ENCODE results near the gene MAN2B2.

The MAN2B2 gene

DNA sequence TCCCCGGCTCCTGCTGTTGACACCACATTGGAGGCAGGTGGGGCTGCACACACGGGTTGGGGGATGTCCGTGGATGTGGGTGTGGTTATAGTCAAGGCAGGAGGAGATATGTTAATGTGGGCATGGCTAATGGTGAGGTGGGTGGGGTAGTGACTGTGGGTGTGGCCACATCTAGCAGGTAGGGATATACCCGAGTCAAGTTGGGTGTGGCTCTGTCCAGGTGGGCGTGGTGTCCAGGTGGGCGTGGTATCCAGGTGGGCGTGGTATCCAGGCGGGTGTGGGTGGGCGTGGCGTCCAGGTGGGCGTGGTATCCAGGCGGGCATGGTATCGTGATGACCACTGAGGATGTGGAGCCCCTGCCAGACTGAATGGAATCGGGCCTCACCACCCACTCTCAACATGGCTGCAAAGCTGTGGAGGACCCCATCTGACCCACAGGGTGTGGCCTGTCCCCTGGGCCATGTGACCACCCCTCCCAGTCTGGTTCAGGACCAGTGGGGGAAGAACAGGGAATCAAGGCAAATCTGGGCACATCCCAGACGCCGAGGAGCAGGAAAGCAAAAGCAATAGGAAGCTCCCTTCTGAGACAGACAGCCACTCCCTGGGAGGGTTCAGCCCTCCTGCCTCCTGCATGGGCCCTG, 21.0 kb downstream of the MAN2B2 start:
- DNase-seq = no peak

DNA sequence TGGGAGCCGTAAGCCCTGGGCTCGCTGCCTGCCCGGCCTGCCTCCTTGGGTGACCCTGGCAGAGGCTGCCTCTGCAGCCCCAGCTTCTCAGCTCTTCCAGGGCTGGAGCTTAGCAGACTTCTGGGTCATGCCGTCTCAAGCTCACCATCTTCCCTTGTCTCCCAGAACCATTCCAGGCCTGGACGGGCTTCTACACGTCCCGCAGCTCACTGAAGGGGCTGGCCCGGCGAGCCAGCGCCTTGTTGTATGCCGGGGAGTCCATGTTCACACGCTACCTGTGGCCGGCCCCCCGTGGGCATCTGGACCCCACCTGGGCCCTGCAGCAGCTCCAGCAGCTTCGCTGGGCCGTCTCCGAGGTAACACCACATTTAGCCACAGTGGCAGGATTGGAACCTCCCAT, 22.0 kb downstream of the MAN2B2 start:
- no peak for DNase-seq

DNA sequence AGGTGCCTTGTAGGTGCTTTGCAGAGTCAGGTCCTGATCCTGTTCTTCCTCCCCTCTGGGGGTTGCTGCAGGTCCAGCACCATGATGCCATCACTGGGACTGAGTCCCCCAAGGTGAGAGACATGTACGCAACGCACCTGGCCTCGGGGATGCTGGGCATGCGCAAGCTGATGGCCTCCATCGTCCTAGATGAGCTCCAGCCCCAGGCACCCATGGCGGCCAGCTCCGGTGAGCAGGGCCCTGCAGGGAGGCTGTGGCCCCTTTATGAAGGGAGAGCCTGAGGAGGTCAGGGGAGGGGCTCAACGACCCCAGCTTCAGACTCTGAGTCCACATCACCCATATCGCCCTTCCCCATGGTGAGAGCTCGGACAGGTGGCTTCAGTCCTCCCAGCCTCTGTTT, 23.1 kb downstream of the MAN2B2 start:
- no peak for DNase-seq

DNA sequence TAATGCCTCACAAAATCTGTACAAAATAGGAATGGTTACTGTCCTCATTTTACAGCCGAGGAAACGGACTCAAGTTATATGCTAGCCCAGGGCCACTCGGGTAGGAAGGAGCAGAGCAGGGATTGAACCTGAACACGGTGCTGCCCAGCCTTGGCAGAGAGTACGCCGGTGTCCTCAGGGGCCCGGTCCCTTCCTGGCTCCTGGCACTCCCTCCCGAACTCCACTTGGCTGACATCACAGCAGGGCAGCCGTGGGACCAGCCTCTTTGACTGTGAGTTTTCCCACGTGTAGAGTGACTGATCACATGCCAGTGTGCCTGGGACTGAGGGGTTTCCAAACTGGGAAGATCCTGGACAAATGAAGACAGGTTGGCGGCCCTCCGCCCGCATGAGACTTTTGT, 23.7 kb downstream of the MAN2B2 start:
- DNase-seq = no peak

DNA sequence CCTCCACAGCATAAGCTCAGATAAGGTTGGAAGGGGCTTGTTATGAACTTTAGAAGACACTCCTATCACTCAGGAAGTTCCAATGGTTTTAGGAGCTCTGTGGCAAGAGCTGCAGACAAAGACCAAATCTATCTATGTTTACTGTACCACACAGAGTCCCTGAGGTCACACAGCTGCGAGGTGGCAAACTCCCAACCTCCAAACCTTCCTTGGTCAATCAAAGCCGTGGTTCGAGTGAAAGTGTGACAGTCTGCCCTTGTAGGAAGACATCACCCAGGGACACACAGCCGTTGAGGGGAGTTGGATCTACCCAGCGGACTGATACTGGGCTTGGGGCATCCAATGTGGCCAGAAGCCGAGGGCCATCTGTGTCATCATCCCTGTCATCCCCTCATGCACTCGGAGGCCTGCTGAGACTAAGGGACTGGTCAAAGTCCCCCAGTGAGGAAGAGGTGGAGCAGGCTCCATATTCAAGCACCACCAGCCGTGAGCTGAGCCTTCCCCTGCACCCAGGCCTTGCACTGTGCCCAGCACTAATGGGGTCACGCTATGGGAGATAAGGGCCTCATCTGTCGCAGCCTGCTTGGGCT, 26.8 kb downstream of the MAN2B2 start:
- DNase-seq = no peak

DNA sequence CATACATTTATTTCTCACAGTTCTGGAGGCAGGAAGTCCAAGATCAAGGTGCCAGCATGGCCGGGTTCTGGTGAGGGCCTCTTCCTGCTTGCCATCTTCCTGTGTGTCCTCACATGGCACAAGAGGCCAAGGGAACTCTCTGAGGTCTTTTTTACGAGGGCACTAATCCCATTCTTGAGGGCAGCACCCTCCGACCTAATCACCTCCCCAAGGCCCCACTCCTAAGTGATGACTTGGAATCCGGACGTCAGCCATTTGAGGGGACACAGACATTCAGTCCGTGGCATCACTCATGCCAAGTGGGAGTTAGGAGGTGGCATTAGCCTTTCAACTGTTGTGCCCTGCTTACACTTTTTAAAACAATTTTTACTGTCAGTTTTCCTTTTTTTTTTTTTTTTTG, 27.3 kb downstream of the MAN2B2 start:
- no peak for DNase-seq

DNA sequence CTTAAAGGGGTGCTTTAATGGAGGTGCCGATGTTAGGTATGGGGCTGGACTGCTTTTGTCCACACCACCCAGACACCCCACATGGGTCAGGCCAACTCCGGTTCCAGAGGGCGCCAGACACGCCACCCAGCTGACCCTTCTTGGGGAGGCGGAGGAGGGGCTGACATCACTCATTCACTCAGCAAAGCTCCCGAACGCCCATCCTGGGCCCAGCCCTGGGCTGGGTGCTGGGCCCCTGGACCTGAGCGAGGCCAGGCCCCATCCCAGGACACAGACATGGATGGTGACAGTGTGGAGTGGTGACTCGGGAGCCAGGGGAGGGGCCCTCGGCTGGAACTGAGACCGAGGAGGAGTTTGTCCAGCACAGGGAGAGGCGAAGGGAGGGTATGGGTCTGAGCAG, 28.1 kb downstream of the MAN2B2 start:
- no peak for DNase-seq

DNA sequence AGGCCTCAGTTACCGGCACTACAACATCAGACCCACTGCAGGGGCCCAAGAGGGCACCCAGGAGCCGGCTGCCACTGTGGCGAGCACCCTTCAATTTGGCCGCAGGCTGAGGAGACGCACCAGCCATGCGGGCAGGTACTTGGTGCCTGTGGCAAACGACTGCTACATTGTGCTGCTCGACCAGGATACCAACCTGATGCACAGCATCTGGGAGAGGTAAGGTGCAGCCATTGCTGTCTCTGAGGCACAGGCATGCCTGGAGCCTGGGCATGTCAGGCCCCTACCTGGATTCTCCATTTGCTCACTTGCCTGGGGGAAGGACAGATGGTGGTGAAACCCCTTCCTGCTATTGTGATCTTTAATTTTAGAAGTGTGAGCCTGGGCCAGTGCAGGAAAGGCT, 30.1 kb downstream of the MAN2B2 start:
- DNase-seq = no peak

DNA sequence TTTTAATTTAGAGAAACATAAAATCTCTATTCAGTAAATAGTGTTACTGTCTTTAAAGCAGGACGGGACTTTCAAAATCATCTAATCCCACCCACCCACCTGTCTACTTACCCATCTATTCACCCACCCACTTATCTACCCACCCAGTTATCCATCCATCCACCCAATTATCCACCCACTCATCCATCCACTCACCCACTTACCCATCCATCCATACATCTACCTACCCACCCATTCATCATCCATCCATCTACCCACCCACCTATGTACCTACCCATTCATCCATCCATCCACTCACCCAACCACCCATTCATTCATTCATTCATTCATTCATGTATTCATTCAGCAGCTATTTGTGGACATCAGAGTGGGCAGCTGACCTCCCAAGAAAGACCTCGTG, 30.6 kb downstream of the MAN2B2 start:
- no peak for DNase-seq

DNA sequence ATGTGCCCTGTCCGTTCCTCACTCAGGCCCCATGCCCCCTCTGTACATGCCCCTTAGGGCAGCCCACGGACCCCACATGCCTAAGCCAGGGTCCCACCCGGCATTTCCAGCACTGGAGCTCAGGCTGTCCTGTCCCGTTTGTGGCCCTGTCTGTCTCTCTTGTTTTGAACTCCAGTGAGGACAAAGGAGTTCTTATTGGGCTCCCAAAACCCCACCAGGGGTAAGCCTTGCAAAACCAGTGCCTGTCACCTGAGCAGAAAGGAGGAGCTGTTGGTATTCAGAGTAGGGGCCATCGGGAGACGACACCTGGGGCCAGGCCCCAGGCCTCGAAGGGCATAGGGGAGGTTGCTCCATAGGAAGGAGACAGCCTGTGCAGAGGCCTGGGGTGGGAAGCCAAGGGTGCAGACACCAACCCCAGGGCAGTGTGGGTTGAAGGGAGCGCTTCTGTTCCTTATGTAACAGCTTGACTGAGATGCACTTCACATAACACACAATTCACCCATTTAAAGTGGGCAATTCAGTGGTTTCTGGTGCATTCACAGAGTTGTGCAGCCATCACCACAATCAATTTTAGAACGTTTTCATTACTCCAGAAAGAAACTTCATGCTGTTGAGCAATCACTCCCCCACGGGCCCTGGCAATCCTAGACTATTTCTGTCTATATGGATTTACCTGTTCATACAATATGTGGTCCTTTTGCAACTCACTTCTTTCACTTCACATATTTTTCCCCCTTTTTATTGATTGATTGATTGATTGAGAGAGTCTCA, 31.7 kb downstream of the MAN2B2 start:
- no peak for DNase-seq

DNA sequence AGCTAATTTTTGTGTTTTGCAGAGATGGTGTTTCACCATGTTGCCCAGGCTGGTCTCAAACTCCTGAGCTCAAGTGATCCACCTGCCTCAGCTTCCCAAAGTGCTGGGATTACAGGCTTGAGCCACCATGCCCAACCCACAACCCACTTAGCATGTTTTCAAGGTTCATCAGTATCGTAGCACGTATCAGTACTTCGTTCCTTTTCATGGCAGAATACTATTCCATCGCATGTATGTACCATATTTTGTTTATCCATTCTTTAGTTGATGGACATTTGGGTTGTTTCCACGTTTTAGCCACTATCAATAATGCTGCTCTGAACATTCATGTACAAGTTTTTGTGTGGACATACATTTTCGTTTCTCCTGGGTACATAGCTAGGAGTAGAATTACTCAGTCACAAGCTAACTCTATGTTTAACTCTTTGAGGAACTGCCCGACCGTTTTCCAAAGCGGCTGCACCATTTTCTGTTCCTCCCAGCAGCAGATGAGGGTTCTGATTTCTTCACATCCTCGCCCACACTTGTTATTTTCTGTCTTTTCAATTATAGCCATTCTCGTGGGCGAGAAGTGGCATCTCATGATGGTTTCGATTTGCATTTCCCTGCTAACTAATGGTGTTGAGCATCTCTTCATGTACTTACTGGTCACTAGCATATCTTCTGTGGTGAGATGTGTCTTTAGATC, 32.5 kb downstream of the MAN2B2 start:
- no peak for DNase-seq

DNA sequence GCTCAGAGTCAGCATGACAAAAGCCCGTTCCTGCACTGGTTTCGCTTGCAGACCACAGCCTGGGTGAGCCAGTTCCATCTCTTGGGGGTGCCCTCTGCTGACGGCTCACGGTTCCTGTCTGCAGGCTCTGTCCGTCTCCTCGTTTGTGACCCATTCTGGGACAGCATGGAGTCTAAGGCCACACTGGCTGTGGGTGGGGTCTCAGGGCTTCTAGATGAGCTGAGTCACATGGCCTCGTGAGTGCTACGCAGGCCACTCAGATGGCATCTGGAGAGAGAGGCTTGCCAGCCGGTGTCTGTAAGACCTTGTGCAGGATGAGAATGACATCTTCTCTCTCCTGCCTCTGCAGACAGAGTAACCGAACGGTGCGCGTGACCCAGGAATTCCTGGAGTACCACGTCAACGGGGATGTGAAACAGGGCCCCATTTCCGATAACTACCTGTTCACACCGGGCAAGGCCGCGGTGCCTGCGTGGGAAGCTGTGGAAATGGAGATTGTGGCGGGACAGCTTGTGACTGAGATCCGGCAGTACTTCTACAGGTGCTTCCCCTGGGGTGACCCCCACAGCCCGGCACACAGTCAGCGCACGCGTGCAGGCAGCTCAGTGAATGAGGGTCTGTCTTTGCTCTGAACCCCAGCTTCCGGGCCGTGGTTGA, 33.9 kb downstream of the MAN2B2 start:
- DNase-seq = no peak

DNA sequence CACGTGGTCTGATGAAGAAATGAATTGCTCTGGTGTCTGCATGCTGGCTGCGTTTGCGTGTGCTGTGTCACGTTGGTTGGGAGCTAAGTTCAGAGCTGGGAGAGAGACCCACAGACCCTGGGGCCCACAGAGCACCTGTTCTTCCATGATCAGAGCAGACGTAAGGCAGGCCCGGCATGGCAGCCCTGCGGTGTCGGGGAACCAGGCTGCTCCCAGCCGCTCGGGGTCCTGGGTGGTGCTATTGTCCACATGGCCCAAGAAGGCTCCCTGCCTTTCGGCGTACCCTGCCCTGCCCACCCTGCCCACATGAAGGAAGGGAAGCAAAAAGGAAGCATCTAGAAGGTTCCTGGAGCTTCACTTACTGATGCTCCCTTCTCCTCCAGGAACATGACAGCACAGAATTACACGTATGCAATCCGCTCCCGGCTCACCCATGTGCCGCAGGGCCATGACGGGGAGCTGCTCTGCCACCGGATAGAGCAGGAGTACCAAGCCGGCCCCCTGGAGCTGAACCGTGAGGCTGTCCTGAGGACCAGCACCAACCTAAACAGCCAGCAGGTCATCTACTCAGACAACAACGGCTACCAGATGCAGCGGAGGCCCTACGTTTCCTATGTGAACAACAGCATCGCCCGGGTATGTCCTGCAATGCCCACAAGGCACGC, 34.6 kb downstream of the MAN2B2 start:
- no peak for DNase-seq

DNA sequence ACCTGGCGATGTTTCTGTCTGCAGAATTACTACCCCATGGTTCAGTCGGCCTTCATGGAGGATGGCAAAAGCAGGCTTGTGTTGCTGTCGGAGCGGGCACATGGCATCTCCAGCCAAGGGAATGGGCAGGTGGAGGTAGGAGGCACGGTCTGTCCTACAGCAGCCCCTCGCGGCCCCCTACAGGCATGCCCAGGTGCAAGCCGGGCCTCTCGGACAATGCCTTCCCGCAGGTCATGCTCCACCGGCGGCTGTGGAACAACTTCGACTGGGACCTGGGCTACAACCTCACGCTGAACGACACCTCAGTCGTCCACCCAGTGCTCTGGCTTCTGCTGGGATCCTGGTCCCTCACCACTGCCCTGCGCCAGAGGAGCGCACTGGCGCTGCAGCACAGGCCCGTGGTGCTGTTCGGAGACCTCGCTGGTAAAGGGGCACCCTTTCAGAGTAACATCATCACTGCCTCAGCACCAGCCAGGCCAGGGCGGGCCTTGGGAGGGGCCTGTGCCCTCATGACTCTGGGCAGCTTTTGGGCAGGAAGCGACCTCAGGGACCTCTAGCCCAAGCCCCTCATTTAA, 36.0 kb downstream of the MAN2B2 start:
- DNase-seq = no peak

DNA sequence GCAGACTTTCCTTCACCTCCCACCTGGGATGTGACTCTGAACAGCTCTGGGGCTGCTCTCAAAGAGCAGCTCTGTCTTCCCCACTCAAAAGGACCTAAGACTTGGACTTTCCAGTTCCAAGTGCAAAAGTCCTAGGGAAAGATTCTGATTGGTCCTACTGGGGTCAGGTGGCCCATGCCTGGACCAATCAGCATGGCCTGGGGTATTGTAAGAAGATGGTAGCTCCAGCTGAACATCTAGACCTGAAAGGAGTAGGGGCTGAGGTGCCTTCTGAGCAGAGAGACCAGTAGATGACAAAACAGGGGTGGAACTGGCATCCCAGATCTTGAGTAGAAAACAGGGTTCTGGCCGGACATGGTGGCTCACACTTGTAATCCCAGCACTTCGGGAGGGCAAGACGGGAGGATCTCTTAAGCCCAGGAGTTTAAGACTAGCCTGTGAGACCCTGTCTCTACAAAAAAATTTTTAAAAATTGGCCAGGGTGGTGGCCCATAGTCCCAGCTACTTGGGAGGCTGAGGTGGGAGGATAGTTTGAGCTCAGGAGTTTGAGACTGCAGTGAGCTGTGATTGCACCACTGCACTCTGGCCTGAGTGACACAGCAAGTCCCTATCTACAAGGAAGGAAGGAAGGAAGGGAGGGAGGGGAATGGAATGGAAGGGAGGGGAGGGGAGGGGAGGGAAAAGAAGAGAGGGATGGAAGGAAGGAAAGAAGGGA, 38.1 kb downstream of the MAN2B2 start:
- DNase-seq = no peak

DNA sequence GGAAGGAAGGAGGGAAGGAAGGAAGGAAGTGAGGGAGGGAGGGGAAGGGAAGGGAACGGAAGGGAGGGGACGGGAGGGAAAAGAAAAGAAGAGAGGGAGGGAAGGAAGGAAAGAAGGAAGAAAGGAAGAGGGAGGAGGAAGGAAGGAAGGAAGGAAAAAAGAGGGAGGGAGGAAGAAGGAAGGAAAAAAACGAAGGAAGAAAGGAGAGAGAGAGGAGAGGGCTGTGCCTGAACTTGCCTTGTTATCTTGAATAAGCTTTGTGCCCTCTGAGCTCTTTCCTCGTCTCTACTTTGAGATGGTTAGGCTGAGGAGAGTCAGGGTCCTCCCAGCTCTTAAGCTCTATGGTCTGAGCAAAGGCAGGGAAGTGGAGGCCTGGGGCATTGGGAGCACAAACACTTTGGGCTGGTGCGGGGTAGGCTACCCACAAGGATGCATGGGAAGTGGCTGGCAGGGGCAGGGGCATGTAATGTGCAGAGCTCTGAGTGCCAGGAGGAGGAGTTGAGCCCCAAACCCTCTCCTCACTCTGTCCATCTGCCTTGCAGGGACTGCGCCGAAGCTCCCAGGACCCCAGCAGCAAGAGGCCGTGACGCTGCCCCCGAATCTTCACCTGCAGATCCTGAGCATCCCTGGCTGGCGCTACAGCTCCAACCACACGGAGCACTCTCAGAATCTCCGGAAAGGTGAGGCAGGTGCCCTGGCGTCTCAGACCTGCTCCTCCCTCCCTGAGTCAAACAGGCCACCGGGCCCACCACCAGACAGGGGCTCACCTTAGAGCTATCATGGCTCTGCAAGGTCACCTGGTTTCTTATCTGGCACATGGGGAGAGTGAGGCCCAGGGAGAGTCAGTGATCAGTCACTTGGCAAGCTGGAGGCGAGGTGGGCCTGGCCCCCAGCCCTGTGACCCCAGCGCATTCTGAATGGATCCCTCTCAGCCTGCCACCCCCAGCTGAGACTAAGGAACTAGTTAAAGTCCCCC, 39.0 kb downstream of the MAN2B2 start:
- DNase-seq = no peak

DNA sequence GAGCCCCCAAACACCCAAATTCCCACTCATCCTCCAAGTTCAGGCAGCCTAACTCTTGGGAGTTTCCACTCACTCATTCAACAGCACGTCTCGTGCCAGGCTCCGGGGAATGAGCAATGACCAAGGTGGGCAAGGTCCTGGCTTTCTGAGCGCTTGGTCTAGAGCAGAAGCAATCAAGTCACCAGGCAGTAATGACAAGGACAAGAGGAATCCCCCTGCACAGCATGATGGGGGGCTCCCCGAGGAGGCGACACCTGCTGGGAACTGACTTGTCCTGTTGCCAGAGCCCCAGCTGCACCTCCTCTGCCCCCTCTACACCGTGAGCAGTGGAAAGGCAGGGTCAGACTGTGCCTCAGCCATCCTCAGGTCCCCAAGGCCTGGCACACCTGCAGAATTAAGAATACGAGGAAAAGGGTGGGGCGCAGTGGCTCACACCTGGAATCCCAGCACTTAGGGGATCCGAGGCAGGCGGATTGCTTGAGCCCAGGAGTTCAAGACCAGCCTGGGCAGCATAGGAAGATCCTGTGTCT, 39.8 kb downstream of the MAN2B2 start:
- no peak for DNase-seq

DNA sequence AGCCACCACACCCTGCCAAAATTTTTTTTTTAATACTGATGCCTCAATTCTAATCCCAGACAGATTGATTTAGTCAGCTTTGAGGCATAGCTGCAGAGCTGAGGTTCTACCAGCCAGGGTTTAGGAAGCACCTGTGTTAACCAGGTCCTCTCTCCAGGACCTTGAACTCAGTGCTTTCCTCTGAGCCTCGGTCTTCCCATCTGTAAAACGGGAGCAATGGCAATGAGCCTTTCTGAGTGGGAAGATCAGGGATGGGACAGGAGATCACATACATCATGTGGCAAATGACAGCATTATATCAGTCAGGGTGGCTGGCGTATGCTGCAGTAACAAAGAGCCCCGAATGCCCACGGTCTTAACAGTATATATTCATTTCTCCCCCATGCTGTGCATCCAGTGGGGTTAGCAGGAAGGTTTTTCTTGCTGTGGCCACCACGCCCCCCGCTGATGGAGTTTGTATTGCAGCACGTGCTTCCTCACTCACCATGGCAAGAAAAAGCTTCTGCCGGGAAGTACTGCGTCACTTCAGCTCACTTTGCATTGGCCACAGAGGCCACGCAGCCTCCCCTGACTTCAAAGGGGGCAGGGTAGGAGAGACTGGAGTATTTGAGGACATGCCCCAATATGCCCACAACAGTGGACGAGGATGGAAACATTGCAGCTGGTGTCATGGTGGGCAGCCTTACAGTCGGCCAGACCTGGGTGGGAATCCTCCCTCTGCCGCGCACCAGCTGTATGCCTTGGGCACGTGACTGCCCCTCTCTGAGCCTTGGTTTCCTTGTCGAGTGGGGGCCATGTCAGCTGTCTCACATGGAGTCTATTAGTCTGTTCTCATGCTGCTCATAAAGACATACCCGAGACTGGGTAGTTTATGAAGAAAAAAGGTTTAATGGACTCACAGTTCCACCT, 41.4 kb downstream of the MAN2B2 start:
- DNase-seq = no peak

DNA sequence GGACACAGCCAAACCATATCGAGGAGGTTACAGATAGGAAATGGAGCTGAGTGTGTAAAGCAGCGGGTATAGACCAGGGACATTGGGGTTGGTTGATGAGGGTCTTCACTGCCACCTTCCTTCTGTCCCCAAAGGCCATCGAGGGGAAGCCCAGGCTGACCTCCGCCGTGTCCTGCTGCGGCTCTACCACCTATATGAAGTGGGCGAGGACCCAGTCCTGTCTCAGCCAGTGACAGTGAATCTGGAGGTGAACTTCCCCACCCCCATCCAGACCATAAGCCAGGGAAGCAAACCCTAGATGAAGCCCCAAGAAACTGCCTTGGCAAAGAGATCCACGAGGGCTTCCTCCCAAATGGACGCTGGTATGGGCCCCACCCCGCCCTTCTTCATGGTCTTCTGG, 42.3 kb downstream of the MAN2B2 start:
- no peak for DNase-seq

Data from fibroblast of skin of scalp (primary cell).